Stimulated activated CD4-positive, alpha-beta T cell treated with anti-CD3 and anti-CD28 coated beads, TNF-alpha, amount 100 ng/mL, for 24 hours (primary cell): ENCODE measurements around the gene COX6A1.

Experiments used
- DNase-seq, 3 experiments: peaks; one replicate each; pipeline ENCODE4 v3.0.0-alpha.2; 2020; ENCODE audit warnings: low read depth in 3 of 3

COX6A1 gene

DNA sequence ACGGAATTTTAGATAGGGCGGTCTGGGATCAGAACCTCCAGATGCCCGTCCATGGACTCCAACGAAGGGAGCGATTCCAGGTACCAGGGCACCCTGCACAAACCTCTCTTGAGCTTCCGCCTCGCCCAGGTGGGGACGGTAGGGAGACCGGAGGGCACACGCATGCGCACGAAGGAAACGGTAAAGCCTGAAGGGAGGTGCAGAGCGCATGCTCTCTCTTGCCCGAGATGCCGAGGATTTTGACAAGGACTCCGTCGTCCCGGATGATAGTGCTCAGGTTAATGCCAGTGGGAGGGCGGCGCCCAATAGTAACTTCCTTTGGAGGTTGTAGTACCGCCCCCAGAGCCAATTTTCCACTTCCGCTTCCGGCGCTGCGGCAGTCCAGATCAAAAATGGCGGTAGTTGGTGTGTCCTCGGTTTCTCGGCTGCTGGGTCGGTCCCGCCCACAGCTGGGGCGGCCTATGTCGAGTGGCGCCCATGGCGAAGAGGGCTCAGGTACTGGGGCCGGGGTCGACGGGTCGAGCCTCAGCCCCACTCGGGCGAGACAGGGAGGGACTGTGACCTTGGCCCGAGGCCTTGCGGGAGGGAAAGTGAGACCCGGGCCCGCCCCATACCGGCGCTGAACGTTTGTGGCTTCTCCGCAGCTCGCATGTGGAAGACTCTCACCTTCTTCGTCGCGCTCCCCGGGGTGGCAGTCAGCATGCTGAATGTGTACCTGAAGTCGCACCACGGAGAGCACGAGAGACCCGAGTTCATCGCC lies at the start of gene COX6A1:
Gene COX6A1, plus strand, starts transcription at position 379 of the 760 bp plus-strand sequence. Its CDS starts 14 bp downstream, at position 393.
- DNase-seq, result peak; percentile 93 to 98 (median 98)

DNA sequence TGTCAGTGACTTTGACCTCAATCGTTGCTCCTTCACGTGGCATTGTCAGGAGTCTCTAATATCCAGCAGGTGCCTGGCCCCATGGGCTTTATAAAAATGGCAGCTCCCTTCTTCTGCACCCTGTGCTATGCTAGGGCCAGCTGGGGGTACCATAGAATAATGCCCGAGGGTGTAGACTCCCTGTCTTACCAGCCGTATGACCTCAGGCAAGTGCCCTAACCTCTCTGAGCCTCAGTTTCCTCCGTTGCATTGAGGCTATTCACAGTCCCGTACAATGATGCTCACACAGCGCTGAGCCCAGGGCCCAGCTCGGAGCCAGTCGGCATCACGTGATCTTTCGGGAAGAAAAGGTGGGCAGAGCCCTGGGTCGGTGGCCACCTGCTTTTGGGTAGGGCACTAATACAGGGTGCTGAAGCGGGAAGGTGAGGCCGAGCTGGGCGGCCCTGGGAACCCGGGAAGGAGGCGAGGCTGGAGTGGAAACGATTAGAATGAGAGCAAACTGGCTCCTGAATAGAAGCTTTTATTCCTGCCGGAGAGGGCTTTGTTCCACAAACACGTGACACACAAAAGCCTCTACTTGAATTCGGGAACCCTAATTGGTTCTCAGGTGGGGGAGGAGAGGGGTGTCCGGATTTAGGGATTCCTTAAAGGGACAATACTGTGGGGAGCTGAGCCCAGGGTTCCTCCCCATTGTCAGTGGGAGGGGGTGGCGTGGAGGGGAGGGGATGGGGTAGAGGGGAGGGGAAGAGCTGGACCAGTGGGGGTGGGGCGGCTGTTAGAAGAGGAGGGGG lies 49.0 kb upstream of the COX6A1 start:
- no peak for DNase-seq

DNA sequence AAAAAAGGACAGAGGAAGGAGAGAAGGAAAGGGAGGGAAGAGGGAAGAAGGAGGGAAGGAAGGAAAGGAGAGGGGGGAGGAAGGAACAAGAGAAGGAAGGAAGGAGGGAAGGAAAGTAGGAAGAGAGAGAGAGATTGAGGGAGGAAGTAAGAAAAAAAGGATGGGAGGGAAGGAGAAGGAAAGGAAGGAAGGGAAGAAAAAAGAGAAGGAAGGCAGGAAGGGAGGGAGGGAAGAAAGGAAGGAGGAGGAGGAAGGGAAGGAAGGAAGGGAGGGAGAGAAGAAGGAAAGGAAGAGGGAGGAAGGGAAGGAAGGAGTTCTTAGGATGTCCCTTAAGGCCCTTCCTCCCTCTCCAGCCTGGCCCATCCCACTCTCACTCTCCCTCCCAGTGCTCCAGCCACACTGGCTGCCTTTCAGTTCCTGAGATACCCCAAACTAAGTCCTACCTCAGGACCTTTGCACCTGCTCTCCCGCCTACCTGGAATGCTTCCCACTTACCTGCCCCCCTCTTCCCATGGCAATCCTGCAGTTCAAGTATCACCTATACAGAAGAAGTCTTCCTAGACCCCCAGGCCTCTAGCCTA lies 47.3 kb upstream of the COX6A1 start:
- no peak for DNase-seq

DNA sequence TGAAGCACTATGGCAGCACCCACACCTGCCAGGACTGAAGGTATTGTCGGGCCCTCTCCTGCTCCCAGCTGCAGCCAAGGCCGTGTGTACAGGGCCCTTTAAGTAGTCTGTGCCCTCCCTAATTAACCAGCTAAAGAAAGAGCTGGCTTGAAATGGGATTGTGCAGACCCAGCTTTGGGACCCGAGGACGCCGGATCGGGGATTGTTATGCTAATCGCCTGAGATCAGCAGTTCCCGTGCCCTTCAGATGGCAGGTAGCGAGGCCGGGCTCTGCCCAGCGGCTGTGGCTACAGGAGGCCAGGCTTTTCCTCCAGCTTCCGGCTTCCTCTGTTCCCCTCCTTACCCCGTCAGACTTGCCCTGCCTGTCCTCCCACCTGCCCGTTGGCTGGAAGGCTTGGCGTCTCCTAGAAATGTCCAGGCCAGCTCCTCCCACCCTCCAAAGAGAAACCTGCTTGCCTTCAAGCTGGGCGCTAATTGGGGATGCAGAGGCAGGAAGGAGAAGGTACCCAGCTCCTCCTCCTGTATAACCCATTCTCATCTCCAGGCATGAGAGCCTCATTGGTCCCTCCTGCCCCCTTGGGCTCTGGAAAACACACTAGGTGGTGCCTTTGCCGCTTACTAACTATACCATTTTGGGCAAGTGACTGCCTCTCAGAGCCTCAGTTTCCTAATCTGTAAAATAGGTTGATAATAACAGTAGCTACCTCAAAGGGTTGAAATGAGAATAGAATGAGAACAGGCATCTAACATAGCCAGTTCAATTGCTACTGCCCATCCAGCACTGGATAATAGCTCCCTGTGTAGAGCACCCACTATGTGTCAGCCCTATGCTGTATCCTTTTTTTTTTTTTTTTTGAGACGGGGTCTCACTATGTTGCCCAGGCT lies 43.2 kb upstream of the COX6A1 start:
- DNase-seq, result no peak

DNA sequence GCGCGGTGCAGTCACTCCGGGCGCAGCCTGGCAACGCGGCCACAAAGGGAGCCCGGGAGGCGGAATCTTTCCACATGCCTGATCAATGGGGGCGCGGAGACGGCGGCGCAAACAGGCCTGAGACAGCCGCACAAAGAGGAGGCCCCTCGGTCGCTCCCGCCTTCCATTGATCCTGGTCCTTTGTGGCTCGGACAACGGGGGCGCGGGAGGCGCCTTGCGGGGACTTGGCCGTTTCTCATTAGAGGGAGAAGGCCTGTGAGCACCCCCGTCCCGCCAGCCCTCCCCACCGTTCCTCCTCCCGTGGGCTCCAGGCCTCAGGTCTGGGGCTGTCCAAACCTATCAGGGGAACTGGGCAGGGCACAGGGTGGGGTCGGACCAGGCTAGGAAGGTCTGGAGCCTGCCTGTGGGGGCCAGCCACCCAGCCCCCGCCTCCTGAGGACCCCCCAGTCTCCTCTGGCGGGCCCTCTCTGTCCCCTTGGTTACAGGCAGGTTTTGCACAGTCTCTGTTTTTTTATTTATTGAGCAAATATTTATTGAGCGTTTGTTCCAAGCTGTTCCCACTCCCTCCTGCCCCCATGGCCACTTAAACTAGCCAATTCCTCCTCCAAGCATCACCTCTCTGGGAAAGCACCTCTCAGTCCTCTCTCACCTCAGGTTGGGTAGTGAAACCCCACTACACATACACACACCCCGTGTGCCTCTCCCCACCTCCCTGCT lies 39.9 kb upstream of the COX6A1 start:
- no peak for DNase-seq

DNA sequence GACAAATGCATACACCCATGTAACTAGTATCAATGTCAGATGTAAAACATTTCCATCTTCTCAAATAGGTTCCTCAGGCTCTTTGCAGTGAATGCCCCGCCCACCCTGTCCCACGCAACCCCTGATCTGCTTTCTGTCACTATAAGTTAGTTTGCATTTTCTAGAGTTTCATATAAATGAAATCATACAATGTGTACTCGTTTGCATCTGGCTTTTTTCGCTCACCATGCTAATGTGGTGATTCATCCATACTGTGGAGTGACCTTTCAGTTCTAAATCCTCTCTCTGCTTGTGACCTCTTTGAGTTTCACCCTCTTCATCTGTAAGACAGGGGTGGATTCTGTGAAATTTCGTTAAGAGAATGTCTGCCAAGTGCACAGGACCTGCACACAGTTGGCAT lies 38.4 kb upstream of the COX6A1 start:
- peak in 1 of 3 experiments; percentile 13 for DNase-seq

DNA sequence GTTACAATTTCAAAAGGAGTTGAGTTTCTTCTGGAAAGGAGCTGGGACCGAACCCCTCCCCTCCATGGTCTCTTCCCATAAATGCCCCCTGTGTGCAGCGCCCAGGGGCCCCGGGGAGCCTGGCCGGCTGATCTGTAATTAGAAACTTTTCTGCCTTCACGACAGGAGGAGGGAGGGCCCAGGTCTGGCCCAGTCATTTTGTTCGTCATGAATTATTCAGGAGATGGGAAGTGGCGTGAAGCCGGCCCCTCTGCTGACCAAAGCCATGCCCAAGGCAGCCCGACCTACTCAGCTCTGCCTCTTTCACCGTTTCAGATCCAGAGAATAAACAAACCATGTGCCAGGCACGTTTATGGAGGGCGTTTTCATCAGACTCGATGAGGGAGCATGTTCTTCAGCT lies 35.7 kb upstream of the COX6A1 start:
- DNase-seq, result no peak

DNA sequence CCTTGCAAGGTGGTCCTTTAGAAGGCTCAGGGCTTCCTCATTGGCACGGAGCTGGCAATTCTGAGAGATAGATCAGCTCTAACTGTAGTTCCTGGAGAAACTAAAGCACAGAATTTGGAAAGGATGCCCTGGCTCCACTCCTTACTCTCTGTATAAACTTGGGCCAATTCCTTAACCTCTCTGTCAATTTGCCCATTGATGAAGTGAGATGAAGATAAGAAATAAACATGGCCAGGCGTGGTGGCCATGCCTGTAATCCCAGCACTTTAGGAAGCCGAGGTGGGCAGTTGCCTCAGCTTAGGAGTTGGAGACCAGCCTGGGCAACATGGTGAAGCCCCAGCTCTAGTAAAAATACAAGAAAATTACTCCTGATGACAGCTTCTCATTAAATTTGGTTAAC lies 34.0 kb upstream of the COX6A1 start:
- DNase-seq, result no peak

DNA sequence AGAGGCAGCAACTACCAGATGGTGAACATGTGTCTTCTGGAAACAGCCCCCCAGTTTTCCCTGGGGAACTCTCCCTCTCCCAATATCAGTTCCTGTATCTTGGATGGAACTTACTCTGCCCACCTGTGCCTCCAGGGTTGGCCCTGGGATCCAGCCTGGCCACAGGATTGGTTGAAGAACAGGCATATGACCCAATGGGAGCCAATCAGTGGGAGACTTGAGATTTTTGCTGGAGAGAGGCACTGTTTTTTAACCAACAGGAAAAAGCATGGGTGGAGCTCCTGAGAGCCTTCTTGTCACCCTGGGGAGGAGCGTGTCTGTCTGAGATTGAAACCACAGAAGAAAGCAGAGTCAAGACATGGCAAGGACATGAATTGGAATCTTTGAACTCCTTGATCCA lies 33.6 kb upstream of the COX6A1 start:
- no peak for DNase-seq

DNA sequence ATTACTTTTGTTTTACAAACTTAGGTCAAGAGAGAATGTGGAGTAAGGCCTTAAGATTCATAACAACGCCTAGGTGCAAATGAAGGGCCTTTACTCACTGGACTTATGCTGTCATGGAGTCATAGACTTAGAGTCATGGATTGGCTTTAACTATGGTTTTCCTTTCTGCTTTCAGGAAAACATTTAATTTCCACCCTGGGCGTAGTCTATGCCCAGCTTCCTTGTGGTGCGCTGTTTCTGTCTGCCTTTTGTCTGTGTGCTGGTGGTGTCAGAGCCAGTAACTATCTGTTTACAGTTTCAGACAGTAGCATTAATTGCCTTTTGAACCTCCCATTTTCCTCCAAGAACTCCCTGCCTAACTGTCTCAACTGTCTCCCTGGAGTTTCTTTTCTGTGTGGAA lies 31.8 kb upstream of the COX6A1 start:
- no peak for DNase-seq

DNA sequence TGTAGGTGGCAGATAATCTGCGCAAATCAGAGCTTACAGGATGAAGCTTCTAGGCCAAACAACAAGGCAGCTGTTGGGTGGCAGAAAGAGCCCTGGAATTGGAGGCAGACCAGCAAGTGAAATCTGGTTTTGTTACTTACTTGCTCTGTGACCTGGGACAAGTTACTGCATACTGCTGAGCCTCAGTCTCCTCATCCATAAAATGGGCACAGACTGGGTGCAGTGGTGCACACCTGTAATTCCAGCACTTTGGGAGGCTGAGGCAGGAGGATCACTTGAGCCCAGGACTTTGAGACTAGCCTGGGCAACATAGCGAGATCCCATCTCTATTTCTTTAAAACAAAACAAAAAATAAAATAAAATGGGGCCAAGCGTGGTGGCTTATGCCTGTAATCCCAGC lies 31.4 kb upstream of the COX6A1 start:
- DNase-seq, result no peak

DNA sequence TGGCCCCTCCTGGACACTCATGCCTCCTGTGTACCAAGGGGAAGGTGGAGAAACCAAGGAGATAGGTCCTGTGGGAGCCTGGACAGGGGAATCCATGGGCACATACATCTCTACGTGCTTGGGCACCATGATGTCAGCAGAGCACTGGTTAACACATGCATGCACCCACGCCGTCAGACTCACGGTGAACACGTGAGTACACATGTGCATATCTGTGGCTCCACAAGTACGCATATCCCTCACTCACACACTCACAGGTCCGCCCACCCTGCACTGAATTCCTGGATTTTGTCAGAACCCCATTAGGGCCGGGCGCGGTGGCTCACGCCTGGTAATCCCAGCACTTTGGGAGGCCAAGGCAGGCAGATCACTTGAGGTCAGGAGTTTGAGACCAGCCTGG lies 29.1 kb upstream of the COX6A1 start:
- no peak for DNase-seq

DNA sequence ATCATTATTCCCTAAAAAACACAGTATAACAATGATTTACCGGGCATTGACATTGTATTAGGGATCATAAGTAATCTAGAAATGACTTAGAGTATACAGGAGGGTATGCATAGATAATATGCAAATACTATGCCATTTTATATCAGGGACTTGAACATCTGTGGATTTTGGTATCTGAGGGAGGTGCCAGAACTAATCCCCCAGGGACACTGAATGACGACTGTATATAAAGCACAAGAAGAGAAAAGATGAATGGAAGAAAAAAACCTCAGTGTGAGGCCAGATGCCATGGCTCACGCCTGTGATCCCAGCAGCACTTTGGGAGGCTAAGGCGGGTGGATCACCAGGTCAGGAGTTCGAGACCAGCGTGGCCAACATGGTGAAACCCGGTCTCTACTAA lies 25.5 kb upstream of the COX6A1 start:
- DNase-seq, result no peak

DNA sequence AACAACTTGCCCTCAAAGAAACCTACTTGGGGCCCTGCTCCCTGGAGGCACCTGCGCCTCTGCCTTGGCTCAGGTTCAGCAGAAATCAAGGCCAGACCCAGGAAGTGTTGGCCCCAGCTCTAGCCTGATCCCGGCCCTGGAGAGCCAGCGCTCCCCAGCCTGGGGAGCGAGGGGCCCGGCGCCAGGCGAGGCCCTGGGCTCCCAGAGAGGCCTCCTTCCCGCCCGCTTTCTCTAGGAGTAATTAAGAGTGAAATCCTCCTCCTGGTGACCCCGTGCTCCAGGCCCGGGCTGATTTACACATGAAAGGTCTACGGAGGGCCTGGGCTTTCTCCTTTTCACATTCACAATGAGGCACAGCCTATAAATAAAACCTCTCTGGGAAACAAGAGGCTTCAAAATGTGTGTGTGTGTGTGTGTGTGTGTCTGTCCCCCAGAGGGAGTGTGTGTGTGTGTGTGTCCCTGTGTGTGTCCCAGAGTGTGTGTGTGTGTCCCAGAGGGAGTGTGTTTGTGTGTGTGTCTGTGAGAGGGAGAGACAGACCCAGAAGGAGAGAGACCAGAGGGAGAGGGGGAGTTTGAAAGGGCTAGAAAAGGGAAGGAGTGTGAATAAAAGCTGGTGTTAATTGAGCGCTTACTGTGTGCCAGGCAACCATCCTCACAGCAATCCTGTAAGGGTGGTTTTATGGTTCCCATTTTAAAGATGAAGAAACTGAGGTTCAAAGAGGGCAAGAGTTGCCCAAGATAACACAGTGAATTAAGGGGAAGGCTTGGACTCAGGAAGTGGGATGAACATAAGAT lies 23.8 kb upstream of the COX6A1 start:
- DNase-seq, result no peak

DNA sequence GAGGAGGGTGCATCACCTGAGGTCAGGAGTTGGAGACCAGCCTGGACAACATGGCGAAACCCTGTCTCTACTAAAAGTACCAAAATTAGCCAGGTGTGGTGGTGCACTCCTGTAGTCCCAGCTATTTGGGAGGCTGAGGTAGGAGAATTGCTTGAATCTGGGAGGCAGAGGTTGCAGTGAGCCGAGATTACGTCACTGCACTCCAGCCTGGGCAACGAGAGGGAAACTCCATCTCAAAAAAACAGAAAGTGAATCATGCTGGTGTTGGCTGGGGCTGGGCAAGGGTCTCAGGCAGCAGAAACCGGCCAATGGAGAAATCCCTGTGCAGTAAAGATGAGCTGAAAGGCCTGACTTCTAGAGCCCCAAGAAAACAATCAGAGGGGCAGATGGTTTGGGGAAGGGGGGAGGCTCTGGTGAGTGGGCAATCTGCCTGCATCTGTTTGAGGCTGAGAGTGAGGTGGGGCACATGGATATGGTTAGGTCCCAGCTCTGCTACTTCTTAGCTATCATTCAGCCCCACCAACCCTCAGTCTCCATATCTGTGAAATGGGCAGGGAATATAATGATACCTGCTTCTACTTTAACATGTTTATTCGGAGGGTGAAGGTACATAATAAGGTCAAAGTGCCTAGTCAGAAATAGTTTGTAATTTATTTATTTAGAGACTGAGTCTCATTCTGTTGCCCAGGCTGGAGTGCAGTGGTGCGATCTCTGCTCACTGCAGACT lies 21.3 kb upstream of the COX6A1 start:
- no peak for DNase-seq

DNA sequence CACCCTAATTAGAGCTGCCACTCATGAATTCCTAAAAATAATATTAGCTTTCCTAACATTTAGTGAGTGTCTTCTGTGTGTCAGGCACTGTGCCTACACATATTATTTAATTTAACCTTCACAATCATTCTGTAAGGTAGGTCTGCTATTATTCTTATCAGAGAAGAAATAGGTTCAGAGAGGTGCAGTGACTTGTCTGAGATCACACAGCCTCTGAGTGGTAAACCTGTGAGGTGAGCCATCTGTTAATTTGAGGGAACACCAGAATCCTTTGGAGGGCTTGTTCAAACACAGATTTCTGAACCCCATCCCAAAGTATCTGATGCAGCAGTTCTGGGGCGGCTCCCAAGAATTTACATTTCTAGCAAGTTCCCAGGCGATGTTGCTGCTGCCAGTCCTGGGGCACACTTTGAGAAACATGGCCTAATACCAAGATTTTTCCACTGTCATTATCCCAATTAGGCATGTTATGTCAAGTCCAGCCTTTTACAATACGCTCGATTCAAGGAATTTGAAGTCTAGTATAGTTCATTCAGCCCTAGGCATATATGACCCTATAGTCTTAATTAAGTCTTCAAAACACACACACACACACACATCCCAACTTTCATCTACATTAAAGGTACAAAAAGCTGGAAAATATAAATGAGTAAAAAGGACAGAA lies 19.9 kb upstream of the COX6A1 start:
- DNase-seq, result no peak

DNA sequence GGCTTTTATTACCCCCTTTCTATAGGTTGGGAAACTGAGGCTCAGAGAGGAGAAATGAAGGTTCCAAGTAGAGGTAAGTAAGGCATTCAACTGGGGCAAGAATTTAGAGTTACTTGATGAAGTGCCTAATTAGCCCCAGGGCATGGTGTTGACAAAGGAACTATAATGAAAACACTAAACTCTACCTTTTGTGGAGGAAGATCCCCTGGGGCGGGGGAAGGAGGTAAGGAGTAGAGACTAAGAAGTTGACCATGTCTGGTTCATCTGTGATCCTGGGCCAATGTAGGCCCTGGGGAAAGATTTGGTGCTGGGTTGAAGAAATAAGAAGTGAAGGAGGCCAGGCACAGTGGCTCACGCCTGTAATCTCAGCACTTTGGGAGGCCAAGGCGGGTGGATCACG lies 16.2 kb upstream of the COX6A1 start:
- no peak for DNase-seq

DNA sequence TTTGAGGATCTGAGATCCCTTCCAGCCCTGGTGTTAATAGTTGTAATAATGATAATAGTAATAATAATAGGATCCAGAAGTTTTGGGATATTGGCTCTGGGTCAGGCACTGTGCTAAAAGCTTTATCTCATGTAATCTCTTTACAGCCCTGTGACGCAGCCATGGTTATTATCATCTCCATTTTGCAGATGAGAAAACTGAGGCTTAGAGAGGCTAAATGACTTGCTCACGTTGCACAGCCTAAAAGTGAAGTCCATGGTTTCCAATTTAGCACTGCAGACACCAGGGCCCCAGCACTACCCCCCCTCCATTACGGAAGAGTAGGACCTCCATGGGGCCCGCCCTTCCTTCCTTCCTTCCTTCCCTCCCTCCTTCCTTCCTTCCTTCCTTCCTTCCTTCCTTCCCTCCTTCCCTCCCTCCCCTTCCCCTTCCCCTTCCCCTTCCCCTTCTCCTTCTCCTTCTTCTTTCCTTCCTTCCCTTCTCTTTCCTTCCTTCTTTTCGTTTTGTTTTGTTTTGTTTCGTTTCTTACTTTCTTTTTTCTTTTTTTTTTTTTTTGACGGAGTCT lies 14.9 kb upstream of the COX6A1 start:
- no peak for DNase-seq

DNA sequence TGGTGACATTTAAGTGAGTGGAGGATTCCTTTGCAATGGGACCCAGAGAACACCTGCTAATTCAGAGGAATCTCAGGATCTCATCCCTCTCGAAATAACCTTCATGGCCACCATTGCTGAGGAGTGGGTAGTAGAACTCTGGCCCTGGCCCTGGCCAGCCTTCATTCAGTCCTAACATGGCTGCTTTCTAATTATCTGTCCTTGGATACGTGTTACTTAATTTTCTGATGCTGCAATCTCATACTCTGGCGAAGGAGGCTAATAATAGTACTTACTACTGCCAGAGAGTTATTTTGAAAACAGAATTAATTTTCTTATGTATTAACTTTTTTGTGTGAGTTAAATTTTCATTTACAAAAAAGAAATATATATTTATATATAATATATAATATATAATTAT lies 12.1 kb upstream of the COX6A1 start:
- DNase-seq, result no peak
